HG02973 (cell line): ENCODE measurements around the gene CACNA1D.

ENCODE experiments used
- ATAC-seq: cut with Tn5 transposase; IDR thresholded peaks from one replicate; pipeline ENCODE4 v1.9.1; 2021; ENCODE audit warnings: moderate library complexity; ENCODE audit not compliant: unreplicated experiment

Gene CACNA1D

DNA sequence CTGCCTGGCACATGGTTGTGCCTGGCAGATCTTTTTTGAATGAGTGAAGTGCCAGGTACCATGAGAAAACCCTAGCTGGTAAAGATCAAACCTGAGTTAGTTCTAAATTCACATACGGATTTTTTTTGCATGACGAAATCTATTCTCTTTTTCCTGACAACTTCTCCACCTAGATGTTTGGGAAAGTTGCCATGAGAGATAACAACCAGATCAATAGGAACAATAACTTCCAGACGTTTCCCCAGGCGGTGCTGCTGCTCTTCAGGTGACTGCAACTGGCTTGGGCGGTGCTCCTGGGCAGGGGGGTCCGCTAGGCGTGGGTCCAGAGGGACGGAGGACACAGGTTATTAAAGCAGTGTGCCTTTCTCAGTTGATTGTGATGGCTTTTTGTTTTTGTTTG lies 280.0 kb downstream of the CACNA1D start:
- no peak for ATAC-seq

DNA sequence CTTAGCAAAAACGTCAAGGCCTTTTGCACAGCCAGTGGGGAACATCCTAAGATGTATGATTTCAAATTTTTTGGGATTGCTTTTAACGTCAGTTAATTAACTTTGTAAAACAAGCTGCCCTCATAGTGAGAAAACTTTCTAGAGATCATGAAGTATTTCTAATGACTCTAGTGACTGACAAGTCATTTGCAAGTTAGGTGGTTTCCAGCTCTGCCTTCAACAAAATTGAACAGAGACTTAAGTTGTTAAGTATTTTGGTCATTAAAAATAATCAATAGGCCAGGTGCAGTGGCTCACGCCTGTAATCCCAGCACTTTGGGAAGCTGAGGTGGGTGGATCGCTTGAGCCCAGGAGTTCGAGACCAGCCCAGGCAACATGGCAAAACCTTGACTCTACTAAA lies 280.6 kb downstream of the CACNA1D start:
- ATAC-seq, result no peak

DNA sequence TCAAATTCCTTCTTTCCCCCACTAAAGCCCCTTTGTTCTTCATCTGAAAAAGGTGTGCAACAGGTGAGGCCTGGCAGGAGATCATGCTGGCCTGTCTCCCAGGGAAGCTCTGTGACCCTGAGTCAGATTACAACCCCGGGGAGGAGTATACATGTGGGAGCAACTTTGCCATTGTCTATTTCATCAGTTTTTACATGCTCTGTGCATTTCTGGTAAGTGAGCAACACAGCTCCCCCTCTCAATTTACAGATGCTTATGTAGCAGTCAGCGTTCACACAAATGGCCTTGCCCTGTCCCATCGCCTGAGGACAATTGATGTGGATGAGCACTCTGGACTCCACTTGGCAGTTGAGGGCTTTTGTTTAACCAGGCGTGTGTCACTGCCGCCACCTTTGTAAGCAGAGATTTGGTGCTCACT lies 281.4 kb downstream of the CACNA1D start:
- ATAC-seq, result no peak

DNA sequence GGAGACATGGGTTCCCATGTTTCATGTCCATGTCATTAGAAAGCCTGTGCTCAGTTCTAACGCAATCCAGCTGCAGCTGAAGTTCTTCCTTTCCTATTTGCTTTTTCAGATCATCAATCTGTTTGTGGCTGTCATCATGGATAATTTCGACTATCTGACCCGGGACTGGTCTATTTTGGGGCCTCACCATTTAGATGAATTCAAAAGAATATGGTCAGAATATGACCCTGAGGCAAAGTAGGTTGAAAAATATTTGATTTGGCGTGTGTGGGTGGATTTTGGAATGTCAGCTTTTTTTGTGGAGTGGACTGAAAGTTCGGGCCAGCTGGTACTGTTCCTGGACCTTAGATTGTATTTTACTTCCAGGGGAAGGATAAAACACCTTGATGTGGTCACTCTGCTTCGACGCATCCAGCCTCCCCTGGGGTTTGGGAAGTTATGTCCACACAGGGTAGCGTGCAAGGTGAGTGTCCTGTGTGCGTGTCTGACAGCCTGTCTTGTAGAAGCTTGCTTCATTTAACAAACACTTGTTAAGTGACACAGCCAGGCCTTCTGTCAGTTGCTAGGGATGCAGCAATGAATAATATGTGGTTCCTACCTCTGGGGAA lies 282.2 kb downstream of the CACNA1D start:
- ATAC-seq, result no peak

DNA sequence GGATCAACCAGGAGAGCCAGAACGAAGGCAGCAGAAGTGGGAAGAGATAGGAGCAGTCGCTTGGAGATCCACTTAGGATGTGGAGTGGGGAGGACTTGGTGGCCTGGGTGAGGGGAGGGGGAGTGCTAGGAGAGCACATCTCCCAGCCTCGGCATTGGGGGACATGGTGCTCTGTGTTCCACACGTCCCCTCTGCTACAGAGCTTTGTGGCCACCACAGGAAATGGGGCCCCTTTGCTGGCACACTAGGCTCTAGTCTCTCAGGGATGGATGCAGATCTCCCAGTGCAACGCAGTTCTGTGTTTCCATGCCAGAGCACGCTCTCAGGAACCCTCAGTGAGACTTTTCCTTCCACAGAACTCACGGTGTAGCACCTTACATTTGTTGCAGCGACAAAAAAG lies 283.1 kb downstream of the CACNA1D start:
- ATAC-seq, result no peak

DNA sequence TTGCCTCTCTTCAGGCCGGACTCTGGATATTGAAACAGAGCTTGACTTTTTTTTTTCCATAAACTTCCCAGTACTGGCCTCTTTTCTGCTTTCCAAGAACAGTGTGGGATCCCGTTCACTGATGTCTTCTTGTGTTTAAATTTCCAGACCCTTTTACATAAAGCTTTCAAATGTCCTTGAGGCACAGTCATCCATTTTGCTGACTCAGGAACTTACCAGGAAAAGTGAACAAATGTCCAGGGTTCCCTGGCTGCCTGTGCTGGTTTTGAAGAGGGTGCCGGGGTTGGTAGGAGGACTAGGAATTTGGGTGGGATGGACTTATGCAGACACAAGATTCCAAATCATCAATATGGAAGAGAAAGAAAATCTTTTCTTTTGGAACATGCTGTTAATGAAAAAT lies 283.7 kb downstream of the CACNA1D start:
- no peak for ATAC-seq

DNA sequence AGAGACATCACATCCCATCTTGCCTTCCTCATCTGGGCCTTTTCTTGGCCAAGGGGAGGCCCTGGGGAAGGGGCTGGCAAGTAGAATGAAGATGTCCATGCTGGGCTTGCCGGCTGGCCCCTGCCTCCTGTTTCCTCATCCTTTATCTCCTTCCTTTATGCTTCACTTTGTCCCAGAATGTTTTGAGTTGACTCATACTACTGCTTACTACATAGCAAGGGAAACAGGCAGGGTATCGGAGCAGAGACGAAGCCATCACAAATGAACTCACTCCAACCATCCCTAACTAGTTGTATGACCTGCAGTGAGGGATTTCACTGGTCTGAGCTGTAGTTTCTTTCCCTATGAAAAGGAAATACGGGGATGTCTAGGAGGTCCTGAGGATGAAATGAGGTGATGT lies 285.8 kb downstream of the CACNA1D start:
- no peak for ATAC-seq

DNA sequence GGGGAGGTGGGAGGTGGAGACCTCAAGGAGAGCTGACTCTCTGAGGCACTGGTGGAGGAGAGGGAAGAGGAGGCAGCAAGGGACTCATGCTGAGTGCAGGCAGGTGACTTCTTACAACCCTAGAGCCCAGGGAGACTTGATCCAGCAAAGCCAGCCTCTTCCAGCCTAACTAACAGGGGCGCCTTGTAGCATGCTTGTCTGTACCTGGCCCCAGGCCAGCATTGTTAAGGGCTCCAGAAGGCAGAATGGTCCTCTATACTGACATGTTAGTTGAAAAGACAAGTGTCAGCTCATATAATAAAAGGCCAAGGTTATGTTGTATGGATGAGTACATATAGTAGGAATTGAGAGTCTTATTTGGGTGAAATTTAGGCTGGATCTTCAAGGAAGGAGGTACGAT lies 286.4 kb downstream of the CACNA1D start:
- ATAC-seq, result no peak

DNA sequence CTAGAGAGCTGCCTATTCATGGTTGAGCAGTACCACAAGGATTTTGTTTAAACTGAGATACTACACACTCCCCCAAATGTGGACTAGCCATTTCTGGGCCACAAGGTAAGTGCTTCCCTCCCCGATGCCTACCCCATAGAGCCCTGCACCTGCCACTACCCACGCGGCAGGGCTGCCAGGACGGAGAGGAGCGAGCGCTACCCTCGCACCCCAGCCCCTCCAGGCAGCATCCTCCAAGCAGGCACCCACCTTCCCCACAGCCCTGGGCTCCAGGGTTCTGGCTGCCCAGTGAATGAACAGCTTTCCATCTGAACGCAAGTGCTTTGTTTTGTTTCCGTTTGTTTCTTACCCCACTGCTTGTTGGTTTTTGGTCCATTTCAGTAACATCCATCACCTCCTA lies 292.6 kb downstream of the CACNA1D start:
- ATAC-seq, result no peak

DNA sequence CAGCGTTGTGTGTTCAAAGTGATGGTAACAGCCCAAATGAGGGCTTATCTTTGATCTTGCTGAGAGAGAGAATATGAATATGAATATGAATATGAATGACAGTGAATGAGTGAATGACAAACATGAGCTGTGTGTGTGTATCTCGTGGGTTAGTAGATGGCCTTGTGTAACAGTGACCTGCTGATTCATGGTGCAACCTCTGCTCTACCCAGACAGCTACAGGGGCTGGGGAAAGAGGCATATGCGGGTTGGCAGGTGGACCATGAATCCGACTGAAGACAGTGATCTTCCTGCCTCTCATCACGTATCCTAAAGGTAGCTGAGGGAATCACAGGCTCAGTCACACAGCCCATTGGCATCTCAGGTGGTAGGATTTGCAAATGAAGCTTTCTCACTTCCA lies 293.6 kb downstream of the CACNA1D start:
- ATAC-seq, result no peak

DNA sequence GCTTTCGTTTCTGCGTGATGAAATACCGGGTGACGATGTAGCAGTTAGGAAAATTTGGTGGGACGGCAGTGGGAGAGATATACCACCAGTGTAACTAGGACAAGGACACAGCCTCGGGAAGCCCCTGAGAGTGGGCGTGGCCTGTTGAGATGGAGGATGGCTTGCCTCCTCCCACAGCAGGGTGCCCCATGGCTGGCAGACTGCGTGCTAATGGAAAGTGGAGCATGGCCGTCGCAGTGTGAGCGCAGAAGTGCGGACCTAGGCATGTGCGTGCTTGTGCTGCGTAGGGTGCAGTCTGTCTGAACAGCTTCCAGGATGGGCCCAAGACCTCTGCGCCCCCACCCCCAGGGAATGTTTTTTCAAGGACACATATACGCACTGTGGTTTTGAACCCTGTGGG lies 295.0 kb downstream of the CACNA1D start:
- no peak for ATAC-seq

DNA sequence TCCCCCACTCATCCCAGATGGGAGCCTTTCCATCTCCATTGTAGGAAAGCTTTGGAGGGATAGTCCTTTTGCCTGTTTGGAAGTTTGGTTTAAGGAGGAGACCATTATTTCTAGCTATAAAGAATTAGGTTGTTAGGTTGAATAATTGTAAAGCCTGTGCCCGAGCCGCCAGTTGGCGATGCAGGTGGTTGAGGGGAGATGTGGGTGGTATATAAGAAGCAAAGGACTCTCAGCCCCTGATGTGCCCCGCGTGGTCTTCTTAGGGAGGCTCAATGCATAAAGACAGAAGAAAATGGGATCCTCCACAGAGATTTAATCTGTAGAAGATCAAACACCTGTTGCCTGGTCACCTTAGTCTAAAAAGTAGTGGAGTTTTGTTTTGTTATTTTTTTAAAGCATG lies 296.1 kb downstream of the CACNA1D start:
- ATAC-seq, result no peak

DNA sequence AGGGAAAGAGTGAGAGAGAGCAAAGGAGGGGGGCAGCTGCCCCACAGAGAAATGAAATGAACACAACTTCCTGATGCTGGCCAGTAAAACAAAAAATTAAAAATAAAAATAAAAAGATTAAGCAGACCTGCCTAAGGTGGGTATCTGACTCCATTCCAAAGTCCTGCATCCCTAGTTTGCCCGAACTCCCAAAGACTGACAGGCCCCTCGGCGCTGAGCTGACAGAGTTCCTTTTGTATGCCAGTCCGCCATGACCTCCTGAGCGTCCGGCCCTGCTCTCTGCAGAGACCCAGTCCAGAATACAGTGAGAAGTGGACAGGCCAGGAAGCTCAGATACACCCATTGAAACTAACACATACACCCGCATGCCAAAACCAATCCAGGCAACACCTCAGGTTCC lies 296.9 kb downstream of the CACNA1D start:
- ATAC-seq, result no peak

DNA sequence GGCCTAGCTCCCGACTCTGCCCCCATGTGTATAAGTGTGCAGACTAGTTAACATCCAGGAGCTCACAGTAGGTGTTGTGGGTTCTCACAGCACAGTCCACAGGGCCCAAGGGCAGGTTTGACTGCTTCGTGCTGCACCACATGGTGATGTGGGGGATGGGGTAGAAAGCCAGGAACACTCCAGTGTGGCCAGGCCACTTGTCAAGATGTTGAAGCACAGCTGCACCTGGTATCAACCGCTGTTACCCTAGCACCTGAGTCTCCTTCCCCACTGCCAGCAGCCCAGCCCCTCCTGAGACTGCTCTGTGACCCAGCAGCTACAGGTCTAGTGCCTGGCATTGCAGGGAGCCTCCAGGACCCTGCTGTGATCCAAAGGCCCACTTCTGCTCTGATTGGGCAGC lies 298.5 kb downstream of the CACNA1D start:
- no peak for ATAC-seq

DNA sequence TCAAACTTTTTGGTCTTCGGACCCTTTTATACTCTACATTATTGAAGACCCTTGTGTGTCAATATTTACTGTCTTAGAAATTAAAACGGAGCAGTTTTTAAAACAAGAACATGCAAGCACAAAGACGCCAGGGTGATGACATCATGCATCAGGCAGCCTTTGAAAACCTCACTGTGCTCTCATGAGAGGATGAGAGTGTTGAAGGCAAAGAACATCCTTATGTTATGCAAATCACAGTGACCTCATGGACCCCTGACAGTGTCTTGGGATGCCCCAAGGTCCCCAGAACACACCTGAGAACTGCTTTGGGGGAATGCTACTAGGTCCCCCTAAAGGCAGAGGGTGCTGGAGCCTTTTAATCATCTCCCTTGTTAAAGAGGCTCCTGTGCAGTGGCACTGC lies 300.2 kb downstream of the CACNA1D start:
- ATAC-seq, result no peak

DNA sequence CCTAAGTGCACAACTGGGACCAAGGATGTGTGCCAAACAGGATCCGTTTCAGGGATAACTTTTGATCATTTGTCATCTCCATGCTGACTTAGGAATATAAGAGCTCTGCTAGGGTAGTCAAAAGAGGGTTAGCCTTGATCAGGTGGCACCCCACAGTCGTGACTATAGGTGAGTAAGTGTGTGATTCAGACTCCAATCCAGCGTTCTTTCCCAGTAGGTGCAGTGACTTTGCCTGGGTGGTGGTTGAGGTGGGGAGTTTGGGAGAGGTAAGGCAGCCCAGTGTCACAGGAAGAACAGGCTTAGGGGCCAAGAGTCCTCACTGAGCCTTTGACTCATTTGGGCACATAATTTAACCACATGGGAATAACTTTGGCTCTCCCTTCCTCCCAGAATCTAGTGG lies 300.8 kb downstream of the CACNA1D start:
- ATAC-seq, result no peak

DNA sequence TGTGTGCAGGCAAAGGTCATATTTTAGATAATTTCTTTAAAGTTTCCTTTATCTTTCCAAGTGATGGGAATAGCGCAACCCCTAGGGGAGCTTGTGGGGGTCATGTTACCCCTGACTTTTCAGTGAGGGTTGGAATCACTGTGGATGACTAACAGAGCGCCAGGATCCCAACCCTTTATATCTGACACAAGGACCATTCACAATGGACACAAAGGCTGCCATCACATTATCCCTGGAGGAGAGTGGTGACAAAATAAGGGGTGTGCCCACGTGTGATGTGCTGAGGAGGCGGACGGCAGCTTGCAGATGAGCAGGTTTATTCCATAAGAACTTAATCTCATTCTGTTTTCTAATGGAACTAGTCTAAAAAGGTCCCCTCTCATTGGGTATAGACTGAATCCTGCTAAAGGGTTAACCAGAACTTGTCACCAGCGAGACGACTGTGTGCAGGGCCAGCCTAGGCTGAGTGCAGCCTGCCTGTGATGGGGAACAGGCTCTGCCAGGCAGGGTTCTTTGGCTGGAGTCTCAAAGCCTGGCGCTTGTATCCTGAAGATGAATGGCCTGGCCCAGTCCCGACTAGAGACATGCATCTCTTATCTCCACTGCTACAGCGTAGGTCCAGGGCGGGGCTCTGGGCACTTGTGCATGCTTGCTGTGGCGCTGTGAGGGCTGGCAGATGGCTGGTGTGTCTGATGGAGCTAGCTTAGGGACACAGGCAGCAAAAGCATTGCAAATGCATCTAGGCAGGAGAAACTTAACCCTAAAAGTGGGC lies 301.6 kb downstream of the CACNA1D start:
- ATAC-seq, result no peak

DNA sequence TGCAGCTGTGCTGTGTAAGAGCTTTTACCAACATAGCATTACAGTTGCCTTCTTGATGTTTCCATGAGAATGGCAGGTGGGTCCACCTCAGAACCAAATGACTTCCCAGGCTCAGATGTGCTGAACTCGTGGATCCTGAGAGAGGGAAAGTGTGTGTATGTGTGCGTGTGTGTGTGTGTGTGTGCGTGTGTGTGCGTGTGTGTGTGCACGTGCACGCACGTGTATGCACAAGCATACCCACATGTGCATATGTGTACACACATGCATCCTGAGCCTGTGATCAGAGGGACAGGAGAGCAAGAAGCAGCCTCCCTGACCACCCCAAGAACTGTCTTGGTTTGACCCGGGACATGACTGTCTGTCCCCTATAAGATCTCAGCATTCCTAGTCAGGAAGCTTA lies 303.7 kb downstream of the CACNA1D start:
- ATAC-seq, result no peak

DNA sequence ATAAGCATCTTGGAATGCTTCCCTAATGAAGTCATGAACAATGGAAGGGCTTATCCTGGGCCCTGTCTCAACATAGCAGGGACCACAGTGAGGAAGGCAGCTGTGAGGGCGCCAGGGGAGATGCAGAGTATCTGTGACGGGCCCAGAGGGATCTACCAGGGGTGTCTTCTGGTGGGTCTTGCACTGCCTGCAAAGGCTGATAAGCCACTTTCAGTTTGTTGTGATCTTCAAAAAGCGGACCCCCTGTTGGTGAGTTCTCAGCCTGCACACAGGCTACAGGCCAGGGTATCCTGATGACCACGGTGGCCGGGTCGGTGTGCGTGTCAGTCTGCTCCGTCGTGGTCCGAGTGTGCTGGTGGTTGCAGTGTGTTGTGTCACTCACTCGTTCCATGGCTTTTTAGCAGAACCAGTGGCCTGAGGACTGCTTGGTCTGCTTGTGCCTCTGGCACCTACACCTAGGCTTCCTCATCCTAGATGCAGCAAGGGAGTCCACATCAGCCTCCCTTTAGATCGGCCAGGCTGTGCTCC lies 305.0 kb downstream of the CACNA1D start:
- ATAC-seq, result no peak

DNA sequence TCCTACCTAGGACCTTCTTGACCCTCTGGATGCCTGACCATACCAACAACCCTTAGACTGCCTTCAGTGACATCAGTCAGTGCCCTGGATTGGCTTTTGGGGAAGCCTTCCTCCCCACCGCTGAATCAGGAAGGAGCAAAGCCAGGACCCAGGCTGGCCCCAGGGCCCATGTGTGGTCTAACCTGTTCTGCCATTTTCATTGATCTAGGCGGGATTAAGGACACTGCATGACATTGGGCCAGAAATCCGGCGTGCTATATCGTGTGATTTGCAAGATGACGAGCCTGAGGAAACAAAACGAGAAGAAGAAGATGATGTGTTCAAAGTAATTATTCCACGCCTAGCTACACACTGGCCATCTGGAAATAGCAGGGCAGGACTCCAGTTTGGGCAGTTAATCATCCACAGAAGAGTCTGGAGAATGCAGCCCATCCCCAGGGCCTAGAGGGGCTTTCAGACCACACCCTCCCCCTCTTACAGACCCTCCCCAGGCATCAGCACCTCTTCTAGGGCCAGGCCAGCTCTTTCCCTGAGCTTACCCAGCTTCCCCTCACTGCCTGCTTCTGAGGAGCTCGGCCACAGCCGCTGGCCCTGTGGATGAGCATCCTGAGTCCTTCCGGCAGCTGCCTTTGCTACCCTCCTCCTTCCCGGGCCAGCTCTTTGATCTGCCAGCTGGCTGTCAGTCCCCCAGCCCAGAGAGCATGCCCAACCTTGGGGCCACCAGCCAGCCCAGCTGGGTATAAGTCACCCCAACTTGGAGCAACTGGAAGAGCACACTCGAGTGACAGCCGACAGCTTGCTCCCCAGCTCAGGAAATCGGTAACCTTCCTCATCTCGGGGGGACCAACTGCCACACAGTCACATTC lies 305.9 kb downstream of the CACNA1D start:
- ATAC-seq, result no peak

DNA sequence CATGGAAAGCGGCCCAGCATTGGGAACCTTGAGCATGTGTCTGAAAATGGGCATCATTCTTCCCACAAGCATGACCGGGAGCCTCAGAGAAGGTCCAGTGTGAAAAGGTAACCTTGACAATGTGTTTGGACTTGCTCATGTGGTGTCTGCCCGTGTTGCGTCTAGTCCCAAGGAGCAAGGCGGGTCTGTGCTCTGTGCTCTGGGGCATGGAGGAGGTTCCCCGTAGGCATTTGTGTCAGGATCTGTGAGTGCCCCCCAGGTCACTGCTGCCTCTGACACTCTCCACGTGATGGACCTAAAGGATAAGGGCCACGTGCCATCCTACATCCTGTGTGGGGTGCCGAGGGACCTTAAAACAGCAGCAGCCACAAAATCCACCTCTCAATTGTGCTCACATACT lies 306.9 kb downstream of the CACNA1D start:
- no peak for ATAC-seq
